Measurements from ENCODE around the gene HSCB. TPM values are rescaled to one million over a fixed set of nuclear protein-coding genes. Genes with fewer than 3 reads are reported as not detected.

HSCB gene
- total and polyA plus RNA-seq, 9 of the 15 experiments (the other 6 are each of a cell fraction or from before 2014, with no cell fraction given): 2.6 to 13.1 (median 8.6) TPM

DNA sequence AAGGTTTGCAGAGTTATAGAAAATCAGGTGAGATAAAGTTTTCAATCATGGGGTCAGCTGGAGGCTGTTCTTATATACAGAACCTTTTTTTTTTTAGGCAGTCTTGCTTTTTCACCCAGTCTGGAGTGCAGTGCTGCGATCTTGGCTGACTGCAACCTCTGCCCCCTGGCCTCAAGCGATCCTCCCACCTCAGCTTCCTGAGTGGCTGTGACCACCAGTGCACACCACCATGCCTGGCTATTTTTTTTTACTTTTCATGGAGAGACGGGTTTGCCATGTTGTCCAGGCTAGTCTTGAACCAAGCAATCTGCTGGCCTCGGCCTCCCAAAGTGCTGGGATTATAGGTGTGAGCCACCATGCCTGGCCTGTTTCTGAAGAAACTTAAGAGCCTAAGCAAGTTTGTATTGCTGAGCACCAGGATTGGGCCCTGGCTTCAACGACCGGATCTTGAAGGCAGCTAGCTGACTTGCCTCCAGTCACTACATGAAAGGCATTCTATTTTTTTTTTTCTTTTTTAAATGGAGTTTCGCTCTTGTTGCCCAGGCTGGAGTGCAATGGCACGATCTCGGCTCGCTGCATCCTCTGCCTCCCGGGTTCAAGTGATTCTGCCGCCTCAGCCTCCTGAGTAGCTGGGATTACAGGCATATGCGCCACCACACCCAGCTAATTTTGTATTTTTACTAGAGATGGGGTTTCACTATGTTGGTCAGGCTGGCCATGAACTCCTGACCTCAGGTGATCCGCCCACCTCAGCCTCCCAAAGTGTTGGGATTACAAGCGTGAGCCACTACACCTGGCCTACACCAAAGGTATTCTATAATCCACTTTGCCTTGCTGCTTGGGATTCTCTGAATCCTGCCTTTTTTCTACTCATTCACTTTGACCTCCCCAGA is 50.9 kb downstream of the HSCB start (continued):
- peak; percentile 72; the same call in 1 of the 2 replicates for TF ChIP-seq POLR2AphosphoS2 (IDR thresholded peaks at IDR 0.05; ENCODE audit: low read length)
- TF ChIP-seq, protein P1, sequence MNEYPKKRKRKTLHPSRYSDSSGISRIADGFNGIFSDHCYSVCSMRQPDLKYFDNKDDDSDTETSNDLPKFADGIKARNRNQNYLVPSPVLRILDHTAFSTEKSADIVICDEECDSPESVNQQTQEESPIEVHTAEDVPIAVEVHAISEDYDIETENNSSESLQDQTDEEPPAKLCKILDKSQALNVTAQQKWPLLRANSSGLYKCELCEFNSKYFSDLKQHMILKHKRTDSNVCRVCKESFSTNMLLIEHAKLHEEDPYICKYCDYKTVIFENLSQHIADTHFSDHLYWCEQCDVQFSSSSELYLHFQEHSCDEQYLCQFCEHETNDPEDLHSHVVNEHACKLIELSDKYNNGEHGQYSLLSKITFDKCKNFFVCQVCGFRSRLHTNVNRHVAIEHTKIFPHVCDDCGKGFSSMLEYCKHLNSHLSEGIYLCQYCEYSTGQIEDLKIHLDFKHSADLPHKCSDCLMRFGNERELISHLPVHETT (CRISPR knock-in tag; conservative IDR thresholded peaks at IDR 0.05 in 1 of 2, IDR thresholded peaks at IDR 0.05 in 1 of 2): no peak
- TF ChIP-seq TBP (optimal IDR thresholded peaks at IDR 0.05; ENCODE audit: low read depth, low read length): no peak
- TF ChIP-seq ETV5 (CRISPR knock-in tag; IDR thresholded peaks at IDR 0.05; ENCODE audit: low read depth): no peak
- no peak for TF ChIP-seq ZNF12 (CRISPR knock-in tag; IDR thresholded peaks at IDR 0.05)
- no peak for TF ChIP-seq ZNF408 (CRISPR knock-in tag; IDR thresholded peaks at IDR 0.05; ENCODE audit: low read depth)
- TF ChIP-seq NR2F6 (CRISPR knock-in tag; IDR thresholded peaks at IDR 0.05): no peak
- no peak for TF ChIP-seq BRCA1 (IDR thresholded peaks at IDR 0.05)
- no peak for TF ChIP-seq BRCA1 (CRISPR knock-in tag; IDR thresholded peaks at IDR 0.05)
- TF ChIP-seq ZNF830 (CRISPR knock-in tag; IDR thresholded peaks at IDR 0.05): no peak
- no peak for TF ChIP-seq ARID2 (IDR thresholded peaks at IDR 0.05)
- TF ChIP-seq OTX1 (CRISPR knock-in tag; IDR thresholded peaks at IDR 0.05): no peak
- TF ChIP-seq KLF10 (CRISPR knock-in tag; IDR thresholded peaks at IDR 0.05): no peak
- TF ChIP-seq COPS2 (conservative IDR thresholded peaks at IDR 0.05): no peak
- no peak for TF ChIP-seq ZNF239 (CRISPR knock-in tag; IDR thresholded peaks at IDR 0.05)
- TF ChIP-seq, protein P2, sequence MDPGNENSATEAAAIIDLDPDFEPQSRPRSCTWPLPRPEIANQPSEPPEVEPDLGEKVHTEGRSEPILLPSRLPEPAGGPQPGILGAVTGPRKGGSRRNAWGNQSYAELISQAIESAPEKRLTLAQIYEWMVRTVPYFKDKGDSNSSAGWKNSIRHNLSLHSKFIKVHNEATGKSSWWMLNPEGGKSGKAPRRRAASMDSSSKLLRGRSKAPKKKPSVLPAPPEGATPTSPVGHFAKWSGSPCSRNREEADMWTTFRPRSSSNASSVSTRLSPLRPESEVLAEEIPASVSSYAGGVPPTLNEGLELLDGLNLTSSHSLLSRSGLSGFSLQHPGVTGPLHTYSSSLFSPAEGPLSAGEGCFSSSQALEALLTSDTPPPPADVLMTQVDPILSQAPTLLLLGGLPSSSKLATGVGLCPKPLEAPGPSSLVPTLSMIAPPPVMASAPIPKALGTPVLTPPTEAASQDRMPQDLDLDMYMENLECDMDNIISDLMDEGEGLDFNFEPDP (CRISPR knock-in tag; IDR thresholded peaks at IDR 0.05): no peak
- TF ChIP-seq CBX5 (IDR thresholded peaks at IDR 0.05; ENCODE audit: borderline replicate concordance, low read depth): no peak
- TF ChIP-seq, protein P3, sequence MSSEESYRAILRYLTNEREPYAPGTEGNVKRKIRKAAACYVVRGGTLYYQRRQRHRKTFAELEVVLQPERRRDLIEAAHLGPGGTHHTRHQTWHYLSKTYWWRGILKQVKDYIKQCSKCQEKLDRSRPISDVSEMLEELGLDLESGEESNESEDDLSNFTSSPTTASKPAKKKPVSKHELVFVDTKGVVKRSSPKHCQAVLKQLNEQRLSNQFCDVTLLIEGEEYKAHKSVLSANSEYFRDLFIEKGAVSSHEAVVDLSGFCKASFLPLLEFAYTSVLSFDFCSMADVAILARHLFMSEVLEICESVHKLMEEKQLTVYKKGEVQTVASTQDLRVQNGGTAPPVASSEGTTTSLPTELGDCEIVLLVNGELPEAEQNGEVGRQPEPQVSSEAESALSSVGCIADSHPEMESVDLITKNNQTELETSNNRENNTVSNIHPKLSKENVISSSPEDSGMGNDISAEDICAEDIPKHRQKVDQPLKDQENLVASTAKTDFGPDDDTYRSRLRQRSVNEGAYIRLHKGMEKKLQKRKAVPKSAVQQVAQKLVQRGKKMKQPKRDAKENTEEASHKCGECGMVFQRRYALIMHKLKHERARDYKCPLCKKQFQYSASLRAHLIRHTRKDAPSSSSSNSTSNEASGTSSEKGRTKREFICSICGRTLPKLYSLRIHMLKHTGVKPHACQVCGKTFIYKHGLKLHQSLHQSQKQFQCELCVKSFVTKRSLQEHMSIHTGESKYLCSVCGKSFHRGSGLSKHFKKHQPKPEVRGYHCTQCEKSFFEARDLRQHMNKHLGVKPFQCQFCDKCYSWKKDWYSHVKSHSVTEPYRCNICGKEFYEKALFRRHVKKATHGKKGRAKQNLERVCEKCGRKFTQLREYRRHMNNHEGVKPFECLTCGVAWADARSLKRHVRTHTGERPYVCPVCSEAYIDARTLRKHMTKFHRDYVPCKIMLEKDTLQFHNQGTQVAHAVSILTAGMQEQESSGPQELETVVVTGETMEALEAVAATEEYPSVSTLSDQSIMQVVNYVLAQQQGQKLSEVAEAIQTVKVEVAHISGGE (CRISPR knock-in tag; IDR thresholded peaks at IDR 0.05): peak in 1 of 3 experiments; percentile 56; a peak in 1 of 6 replicates

Measured in K562 (cell line).